ENCODE data around the gene CILP2.

GRCh38 chr19:19530423-19530804 lies 7.7 kb upstream of the CILP2 start:
- TF ChIP-seq, protein P1, sequence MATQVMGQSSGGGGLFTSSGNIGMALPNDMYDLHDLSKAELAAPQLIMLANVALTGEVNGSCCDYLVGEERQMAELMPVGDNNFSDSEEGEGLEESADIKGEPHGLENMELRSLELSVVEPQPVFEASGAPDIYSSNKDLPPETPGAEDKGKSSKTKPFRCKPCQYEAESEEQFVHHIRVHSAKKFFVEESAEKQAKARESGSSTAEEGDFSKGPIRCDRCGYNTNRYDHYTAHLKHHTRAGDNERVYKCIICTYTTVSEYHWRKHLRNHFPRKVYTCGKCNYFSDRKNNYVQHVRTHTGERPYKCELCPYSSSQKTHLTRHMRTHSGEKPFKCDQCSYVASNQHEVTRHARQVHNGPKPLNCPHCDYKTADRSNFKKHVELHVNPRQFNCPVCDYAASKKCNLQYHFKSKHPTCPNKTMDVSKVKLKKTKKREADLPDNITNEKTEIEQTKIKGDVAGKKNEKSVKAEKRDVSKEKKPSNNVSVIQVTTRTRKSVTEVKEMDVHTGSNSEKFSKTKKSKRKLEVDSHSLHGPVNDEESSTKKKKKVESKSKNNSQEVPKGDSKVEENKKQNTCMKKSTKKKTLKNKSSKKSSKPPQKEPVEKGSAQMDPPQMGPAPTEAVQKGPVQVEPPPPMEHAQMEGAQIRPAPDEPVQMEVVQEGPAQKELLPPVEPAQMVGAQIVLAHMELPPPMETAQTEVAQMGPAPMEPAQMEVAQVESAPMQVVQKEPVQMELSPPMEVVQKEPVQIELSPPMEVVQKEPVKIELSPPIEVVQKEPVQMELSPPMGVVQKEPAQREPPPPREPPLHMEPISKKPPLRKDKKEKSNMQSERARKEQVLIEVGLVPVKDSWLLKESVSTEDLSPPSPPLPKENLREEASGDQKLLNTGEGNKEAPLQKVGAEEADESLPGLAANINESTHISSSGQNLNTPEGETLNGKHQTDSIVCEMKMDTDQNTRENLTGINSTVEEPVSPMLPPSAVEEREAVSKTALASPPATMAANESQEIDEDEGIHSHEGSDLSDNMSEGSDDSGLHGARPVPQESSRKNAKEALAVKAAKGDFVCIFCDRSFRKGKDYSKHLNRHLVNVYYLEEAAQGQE (IDR thresholded peaks at IDR 0.05; ENCODE audit: insufficient read depth in 1 of 2, low read depth in 2 of 2, low read length in 2 of 2): no peak
- no peak for TF ChIP-seq SIN3A (IDR thresholded peaks at IDR 0.05; ENCODE audit: borderline replicate concordance, insufficient read depth, low read length)
